Stomach (tissue), 9 donors: ENCODE data around the gene SFMBT2. TPM values are rescaled to one million over a fixed set of nuclear protein-coding genes. Genes with fewer than 3 reads are reported as not detected.

Experiments
- DNase-seq, 2 donors: peaks; one replicate each; pipeline versions ENCODE4 v3.0.0 to v3.0.0-alpha.2; 2013 to 2019
- H3K27ac ChIP-seq, 5 donors: fragments of 200-600 bp in 4 of 5; sonication (generic) in 4 of 5; one replicate each; pipeline ENCODE4 v1.5.1; 2013 to 2019; ENCODE audit warnings: mild to moderate bottlenecking in 1 of 5, moderate library complexity in 1 of 5
- H3K27me3 ChIP-seq, 3 donors: fragments of 200-600 bp; sonication (generic); one replicate each; pipeline ENCODE4 v1.5.1; 2017 to 2019; ENCODE audit warnings: mixed run types in 1 of 3
- H3K36me3 ChIP-seq, 4 donors: fragments of 200-600 bp; sonication (generic); 1 replicate in 3 of 4; 2 replicates in 1 of 4; pipeline ENCODE4 v1.5.1; 2016 to 2019
- H3K4me1 ChIP-seq, 4 donors: fragments of 200-600 bp; sonication (generic); one replicate each; pipeline ENCODE4 v1.5.1; 2016 to 2019
- H3K4me3 ChIP-seq, 4 donors: fragments of 200-600 bp; sonication (generic) in 3 of 4; one replicate each; pipeline ENCODE4 v1.5.1; 2016 to 2019; ENCODE audit warnings: mild to moderate bottlenecking in 1 of 4
- H3K9me3 ChIP-seq, 4 donors: fragments of 200-600 bp; sonication (generic); one replicate each; pipeline ENCODE4 v1.5.1; 2016 to 2019
- EP300 ChIP-seq: sonication (generic); formaldehyde crosslinking; IDR thresholded peaks from one replicate; pipeline ENCODE4 v1.6.1; 2017; ENCODE audit warnings: antibody characterized with exemption
- POLR2A ChIP-seq, 4 donors: fragments of 450-650 bp; IDR thresholded peaks; one replicate each; pipeline ENCODE4 v1.6.1; 2016; ENCODE audit warnings: antibody characterized with exemption in 4 of 4, control low read depth in 2 of 4, mild to moderate bottlenecking in 1 of 4, moderate library complexity in 1 of 4
- POLR2AphosphoS5 ChIP-seq, 3 donors: sonication (generic); formaldehyde crosslinking; IDR thresholded peaks; one replicate each; pipeline ENCODE4 v1.6.1; 2016; ENCODE audit warnings: antibody characterized with exemption in 3 of 3
- WGBS, 5 donors: extraction: QIAGEN DNeasy Blood & Tissue Kit in 3 of 5; methylation state at CpG; one replicate each; pipeline versions ENCODE4 v1.1.5 to v1.1.7; 2013 to 2018; 5-methylcytosine and 5-hydroxymethylcytosine counted together
- intact Hi-C: fragments of 100-400 bp; cut with DNase I; formaldehyde crosslinking; loops from one replicate; pipeline ENCODE4 v1.15.1; 2023; ENCODE audit warnings: low total_unique reads
- polyA plus RNA-seq, 3 donors: library from polyadenylated mRNA; stranded (reverse); fragments of 200-250 nt; gene quantifications; one replicate each; pipeline ENCODE4 v1.2.3, GENCODE V29; 2013
- total RNA-seq, 5 donors: library from RNA; depleted of rRNA; stranded (reverse); fragments of >200 nt; gene quantifications; one replicate each; pipeline versions ENCODE4 v1.1.0 to v1.2.3, GENCODE V29; 2014 to 2016
- TF ChIP-seq, protein P1 (sequence below), 7 experiments: fragments of 450-650 bp in 4 of 7; fragments of 200-600 bp in 3 of 7; sonication (generic) in 3 of 7; IDR thresholded peaks; one replicate each; pipeline ENCODE4 v1.5.1; 2016 to 2019; ENCODE audit warnings: antibody characterized with exemption in 7 of 7, control low read depth in 2 of 7, mild to moderate bottlenecking in 1 of 7
- donor health status: healthy with polysubstance abuse.
- donor health status: Bipolar disorder and iron deficiency.
- donor health status: healthy.

Gene SFMBT2
- total and polyA plus RNA-seq, 8 donors, result 0.90 to 17.3 (median 5.0) TPM

DNA sequence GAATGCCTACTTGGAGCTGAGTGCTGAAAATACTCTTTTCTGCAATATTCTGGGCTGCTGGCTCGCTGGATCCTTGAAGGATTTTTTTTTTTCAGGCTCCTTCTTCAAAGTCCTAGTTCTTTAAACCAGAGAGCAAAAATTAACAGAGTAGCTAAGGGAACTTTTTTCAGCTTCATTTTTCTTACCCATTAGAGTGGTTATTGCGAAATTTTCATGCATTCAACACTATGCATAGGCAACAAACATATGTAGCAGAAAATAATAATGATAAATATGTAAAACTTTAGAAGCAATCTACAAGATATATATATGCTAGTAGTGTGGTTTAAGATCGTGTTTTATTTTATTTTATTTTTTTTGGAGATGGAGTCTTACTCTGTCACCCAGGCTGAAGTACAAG is 264.6 kb downstream of the SFMBT2 start:
- WGBS, 5 donors, result 49 to 78% (median 60%) methylated on average over 3 of the region's 3 CpGs
- peaks cover 0 to 23% (median 0%) of the 10 kb centered on the region in 3 donors for H3K27me3 ChIP-seq
- no peak overlapping the region for H3K27ac ChIP-seq
- no peak for DNase-seq
- H3K9me3 ChIP-seq, result no peaks in the 10 kb centered on the region
- intact Hi-C loops, result no loop called here
- H3K36me3 ChIP-seq, result no peaks in the 10 kb centered on the region
- TF ChIP-seq POLR2AphosphoS5 (IDR thresholded peaks at IDR 0.05), result no peak
- no peak for TF ChIP-seq EP300
- no peak for TF ChIP-seq POLR2A (IDR thresholded peaks at IDR 0.05)
- TF ChIP-seq, protein P1, sequence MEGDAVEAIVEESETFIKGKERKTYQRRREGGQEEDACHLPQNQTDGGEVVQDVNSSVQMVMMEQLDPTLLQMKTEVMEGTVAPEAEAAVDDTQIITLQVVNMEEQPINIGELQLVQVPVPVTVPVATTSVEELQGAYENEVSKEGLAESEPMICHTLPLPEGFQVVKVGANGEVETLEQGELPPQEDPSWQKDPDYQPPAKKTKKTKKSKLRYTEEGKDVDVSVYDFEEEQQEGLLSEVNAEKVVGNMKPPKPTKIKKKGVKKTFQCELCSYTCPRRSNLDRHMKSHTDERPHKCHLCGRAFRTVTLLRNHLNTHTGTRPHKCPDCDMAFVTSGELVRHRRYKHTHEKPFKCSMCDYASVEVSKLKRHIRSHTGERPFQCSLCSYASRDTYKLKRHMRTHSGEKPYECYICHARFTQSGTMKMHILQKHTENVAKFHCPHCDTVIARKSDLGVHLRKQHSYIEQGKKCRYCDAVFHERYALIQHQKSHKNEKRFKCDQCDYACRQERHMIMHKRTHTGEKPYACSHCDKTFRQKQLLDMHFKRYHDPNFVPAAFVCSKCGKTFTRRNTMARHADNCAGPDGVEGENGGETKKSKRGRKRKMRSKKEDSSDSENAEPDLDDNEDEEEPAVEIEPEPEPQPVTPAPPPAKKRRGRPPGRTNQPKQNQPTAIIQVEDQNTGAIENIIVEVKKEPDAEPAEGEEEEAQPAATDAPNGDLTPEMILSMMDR (IDR thresholded peaks at IDR 0.05), result no peak
- H3K4me3 ChIP-seq, result no peak overlapping the region
- no peaks in the 10 kb centered on the region for H3K4me1 ChIP-seq

DNA sequence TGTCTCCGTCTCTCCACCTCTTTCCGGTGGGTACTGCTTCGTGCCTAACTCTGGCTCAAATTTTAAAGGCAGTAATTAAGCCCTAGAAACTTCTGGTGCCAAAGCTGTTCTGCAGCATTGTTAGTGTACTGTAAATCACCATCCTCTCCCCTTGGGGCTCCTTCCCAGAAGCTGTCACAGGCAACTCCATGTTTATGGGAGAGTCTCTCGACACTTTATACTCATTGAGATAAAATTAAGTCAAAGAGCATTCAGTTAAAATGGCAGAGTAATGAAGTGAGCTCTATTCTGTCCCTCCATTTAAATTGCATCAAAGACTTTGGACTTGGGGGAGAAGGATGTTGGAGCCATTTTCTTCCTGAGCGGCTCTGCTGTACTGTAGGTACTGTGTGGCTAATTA is 274.8 kb downstream of the SFMBT2 start:
- TF ChIP-seq POLR2AphosphoS5 (IDR thresholded peaks at IDR 0.05), result no peak
- no peak for TF ChIP-seq EP300
- TF ChIP-seq, protein P1 (IDR thresholded peaks at IDR 0.05), result no peak
- TF ChIP-seq POLR2A (IDR thresholded peaks at IDR 0.05), result no peak
- Histone ChIP-seq H3K4me3 (no peak overlapping the region), H3K36me3 (no peaks in the 10 kb centered on the region), H3K4me1 (no peaks in the 10 kb centered on the region), H3K27ac (no peak overlapping the region), H3K27me3 (peaks cover 0 to 13% (median 0%) of the 10 kb centered on the region in 3 donors), H3K9me3 (peaks cover 0 to 5% (median 0%) of the 10 kb centered on the region in 4 donors)
- intact Hi-C loops, result no loop called here
- WGBS, 5 donors, result 76 to 87% (median 83%) methylated on average over 5 of the region's 5 CpGs
- no peak for DNase-seq

DNA sequence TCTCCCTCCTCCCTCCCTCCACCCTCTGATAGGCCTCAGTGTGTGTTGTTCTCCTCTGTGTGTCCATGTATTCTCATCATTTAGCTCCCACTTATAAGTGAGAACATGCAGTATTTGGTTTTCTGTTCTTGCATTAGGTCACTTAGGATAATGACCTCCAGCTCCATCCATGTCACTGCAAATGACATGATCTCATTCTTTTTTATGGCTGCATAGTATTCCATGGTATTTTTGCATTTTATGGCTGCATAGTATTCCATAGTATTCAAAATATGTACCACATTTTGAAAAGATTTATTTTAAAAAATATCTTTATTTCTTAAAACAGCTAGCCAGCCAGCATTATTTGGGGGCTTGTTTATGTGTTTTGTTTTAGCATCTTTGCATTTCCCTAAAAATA is 275.6 kb downstream of the SFMBT2 start:
- Histone ChIP-seq H3K4me3 (no peak overlapping the region), H3K27ac (no peak overlapping the region), H3K9me3 (peaks cover 0 to 5% (median 0%) of the 10 kb centered on the region in 4 donors), H3K27me3 (peaks cover 0 to 13% (median 0%) of the 10 kb centered on the region in 3 donors), H3K4me1 (no peaks in the 10 kb centered on the region), H3K36me3 (no peaks in the 10 kb centered on the region)
- TF ChIP-seq, protein P1 (IDR thresholded peaks at IDR 0.05), result no peak
- TF ChIP-seq POLR2A (IDR thresholded peaks at IDR 0.05) (no peak), POLR2AphosphoS5 (IDR thresholded peaks at IDR 0.05) (no peak), EP300 (no peak)
- intact Hi-C loops, result no loop called here
- no peak for DNase-seq

DNA sequence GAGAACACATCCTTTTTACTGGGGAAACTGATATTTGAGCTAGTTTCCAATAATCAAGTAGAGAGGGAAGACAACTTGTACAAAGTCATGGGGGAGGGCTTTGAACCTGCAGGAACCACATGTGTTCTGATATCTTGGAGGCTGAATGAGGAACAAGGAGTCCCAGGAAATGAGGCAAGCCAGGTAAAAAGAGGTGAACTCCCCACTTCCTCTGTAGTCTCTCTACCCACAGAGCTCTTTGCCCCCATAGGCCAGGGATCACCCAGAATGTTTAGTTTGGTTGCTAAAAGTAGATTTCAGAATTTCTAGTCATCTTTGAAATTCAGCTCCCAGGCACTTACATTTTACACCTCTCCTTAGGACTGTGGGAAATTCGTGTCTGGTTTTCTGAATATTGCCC is 276.4 kb downstream of the SFMBT2 start:
- TF ChIP-seq POLR2A (IDR thresholded peaks at IDR 0.05) (no peak), POLR2AphosphoS5 (IDR thresholded peaks at IDR 0.05) (no peak), EP300 (no peak)
- TF ChIP-seq, protein P1 (IDR thresholded peaks at IDR 0.05), result no peak
- H3K27me3 ChIP-seq, result peaks cover 0 to 13% (median 0%) of the 10 kb centered on the region in 3 donors
- DNase-seq, result no peak
- WGBS, 5 donors, result 52 to 72% (median 56%) methylated on average over 1 of the region's 1 CpG
- intact Hi-C loops, result no loop called here
- H3K36me3 ChIP-seq, result no peaks in the 10 kb centered on the region
- no peaks in the 10 kb centered on the region for H3K4me1 ChIP-seq
- no peak overlapping the region for H3K4me3 ChIP-seq
- H3K9me3 ChIP-seq, result peaks cover 0 to 5% (median 0%) of the 10 kb centered on the region in 4 donors
- no peak overlapping the region for H3K27ac ChIP-seq
